GM18861 (cell line): ENCODE measurements around the gene STK4.

Source experiments
- ATAC-seq: cut with Tn5 transposase; IDR thresholded peaks from one replicate; pipeline ENCODE4 v1.9.1; 2021; ENCODE audit not compliant: unreplicated experiment

Gene STK4

DNA sequence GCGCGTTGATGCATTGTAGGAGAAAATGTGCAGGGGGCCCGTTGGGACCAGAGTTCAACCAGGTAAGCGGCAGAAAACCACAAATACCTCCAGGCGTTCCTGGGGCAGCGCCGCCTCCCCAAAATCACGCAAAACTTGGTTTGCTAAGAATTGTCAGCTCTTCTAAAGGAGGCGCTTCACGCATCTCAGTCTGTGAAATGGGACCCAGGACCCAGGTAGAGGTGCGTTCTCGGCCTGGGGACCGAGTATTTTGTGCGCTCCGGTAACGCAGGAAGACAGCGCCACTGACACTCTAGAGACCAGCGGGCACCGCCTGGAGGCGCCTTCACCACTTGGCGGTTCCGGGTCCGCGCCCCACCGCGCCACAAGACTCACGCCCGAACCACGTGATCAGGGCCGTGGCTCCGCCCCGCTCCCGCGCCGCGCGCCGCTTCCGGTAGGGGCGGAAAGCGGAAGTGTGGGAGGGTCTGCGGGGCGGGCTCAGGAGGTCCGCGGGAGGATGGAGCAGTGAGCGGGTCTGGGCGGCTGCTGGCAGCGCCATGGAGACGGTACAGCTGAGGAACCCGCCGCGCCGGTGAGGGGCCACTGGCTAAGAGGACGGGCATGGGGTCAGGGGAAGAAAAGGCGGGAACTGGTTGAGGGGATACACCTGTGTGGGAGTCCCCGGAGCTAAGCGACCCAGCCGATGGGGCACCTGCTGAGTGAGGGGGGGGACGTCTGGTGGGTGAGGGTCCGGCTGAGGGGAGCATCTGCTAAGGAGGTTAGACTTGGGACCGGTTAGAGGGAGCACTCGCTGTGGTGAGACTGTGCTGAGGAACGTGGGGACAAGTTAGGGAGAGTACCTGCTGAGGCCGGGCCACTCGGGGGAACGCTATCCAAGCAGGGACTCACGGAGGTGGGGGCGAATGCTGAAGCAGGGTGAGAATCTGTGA is at the start of gene STK4:
STK4 (plus strand) TSS at position 483 of the 932 bp plus-strand sequence; CDS start at position 540, 57 bp downstream.
- peak; percentile 53 for ATAC-seq

DNA sequence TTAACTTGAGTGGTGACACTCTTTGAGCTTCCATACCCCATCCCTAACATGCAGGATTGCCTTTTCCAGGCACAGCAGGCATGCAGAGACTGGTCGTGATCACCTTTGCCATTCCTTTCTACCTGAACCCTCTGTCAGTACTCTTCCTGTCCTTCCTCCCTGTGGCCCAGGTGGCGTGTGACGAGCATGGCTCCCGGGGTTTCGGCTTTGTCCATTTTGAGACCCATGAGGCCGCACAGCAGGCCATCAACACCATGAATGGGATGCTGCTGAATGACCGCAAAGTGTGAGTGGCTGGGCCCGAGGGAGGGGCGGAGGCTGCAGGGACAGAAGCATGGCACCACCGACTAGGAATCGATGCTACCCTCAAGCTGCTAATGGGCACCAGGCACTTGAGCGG is 49.7 kb upstream of the STK4 start:
- no peak for ATAC-seq

DNA sequence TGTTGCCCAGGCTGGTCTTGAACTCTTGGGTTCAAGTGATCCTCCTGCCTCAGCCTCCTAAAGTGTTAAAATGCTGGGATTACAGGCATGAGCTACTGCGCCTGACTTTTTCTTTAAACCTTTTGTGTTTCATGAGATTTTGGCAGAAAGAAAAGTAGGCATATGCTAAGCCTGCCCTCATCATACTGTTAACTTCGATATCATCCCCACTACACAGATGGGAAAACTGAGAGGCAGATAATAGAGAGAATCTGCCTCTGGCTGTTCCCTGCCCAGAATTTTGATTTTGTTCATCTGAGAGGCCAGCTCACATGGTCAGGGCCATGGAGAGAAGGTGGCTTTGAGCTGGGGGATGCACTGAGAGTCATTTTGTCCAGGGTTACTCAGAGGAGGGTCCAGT is 48.9 kb upstream of the STK4 start:
- ATAC-seq, result no peak

DNA sequence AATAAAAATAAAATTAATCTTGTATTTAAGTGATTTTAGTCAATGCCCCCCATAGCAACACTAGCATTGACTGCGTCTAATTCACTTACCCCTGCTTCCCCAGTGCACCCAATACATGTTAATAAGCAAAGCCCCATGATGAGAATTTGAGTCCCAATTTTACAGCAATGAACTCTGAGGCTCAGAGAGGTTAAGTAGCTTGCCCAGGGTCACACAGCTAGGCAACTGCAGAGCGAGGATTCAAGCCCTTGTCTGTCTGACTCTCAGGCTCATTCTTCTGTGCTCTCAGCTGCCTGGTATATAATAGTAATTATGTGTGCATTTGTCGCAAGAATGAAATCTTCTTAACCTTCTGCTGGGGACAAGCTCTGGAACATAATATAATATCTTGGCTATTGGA is 48.0 kb upstream of the STK4 start:
- no peak for ATAC-seq

DNA sequence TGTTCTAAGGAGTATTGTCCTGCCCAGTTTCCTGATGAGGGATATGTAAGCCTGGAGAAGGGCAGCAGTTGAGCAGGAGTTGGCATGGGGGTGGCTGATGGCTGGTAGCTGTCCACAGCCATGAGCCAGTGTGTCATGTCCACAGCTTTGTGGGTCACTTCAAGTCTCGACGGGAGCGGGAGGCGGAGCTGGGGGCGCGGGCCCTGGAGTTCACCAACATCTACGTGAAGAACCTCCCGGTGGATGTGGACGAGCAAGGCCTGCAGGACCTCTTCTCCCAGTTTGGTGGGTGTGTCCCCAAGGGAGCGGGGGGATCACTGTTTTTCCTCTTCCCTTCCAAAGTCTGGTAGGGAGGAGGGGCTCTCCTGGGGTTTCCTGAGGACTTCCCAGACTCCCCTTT is 47.6 kb upstream of the STK4 start:
- ATAC-seq, result no peak

DNA sequence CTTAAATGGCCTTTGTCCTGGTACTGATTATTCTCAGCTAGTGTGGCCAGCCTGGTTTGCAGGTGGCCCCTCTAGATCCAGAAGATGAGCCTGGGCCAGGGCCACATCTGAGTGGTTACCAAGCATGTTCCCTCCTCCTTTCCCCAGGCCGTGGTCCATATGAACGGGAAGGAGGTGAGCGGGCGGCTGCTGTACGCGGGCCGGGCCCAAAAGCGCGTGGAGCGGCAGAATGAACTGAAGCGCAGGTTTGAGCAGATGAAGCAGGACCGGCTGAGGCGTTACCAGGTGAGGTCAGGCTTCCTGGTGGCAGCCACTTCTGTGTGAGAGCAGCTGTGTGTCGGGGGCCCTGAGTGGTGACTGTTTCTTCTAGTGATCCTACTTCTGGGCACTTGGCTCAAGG is 44.9 kb upstream of the STK4 start:
- no peak for ATAC-seq

DNA sequence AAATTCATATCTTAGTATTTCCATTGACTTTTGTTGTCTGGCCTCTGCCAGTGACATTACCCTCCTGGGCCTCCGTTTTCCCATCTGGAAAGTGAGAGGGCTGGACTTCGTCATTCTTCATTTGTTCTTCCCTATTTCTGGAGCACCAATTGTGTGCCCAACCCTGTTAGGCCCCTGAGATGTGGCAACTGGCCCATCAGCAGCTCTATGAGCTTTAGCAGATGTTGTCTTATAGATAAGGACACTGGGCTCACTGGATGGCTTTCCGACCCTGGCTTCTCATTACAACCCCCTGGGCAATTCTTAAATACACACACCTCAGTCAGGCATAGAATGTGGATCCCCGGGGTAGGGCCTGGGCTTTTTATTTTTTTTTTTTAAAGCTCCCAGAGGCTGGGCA is 41.8 kb upstream of the STK4 start:
- ATAC-seq, result no peak

DNA sequence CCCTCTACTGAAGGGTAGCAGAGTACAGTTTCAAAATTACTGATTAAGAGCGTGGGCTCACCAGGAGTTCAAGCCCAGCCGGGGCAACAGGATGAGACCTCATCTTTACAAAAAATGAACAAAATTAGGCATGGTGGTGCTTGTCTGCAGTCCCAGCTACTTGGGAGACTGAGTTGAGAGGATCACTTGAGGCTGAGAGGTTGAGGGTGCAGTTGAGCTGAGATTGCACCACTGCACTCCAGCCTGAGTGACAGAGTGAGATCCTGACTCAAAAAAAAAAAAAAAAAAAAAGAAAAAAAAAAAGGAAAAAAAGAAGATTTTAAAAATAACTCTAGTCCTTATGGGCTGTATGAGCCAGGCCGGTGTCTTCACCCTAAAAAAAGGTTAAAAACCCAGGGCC is 37.7 kb upstream of the STK4 start:
- no peak for ATAC-seq

DNA sequence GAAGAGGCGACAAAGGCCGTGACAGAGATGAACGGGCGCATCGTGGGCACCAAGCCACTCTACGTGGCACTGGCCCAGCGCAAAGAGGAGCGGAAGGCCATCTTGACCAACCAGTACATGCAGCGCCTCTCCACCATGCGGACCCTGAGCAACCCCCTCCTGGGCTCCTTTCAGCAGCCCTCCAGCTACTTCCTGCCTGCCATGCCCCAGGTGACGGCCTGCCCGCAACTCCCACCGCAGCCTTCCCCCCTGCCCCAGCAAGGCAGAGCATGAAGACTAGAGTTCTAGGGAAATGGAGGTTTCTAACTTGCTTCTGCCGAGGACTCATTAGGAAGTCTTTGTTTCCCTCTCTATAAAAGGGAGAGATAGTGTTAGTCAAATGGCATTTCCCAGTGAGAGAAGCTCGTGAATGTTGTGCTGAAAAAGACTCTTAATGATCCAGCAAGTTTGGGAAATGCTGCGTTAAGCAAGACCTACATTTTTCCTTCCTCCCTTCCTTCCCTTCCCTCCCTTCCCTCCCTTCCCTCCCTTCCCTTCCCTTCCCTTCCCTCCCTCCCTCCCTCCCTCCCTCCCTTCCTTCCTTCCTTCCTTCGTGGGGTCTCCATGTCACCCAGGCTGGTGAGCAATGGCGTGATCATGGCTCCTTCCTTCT is 35.7 kb upstream of the STK4 start:
- no peak for ATAC-seq

DNA sequence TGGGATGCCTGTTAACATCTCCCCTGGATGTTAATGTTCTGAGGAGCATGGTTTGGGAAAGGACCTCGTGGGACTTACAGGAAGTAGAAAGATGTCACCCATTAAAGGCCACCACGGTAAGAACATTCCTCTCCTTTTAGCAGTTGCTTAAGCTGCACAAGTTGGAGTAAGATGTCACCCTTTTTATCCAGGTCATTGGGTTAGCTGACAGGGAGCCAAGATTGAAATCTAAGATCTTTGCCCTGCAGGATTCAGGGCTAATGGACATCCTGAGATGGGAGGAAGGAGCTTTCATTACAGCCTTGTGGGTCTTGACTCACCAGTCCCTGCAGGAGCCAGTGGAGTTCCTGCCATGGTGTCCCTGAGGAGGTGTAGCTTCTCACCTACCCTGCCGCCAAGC is 34.4 kb upstream of the STK4 start:
- ATAC-seq, result no peak

DNA sequence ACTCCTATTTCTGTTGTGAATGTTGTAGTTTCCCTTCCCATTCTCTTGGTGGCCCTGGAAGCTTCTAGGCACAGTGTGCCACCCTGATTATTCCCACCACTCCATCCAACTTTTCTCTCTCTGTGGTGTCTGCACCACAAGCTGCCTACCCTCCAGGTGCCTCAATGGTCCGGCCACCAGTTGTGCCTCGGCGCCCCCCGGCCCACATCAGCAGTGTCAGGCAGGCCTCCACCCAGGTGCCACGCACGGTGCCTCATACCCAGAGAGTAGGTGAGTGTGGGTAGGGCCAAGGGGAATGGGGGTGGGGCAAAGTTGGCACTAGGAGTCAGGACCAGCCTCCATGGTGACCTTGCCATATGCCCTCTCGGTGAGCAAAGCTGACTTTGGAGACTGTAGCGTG is 33.4 kb upstream of the STK4 start:
- no peak for ATAC-seq

DNA sequence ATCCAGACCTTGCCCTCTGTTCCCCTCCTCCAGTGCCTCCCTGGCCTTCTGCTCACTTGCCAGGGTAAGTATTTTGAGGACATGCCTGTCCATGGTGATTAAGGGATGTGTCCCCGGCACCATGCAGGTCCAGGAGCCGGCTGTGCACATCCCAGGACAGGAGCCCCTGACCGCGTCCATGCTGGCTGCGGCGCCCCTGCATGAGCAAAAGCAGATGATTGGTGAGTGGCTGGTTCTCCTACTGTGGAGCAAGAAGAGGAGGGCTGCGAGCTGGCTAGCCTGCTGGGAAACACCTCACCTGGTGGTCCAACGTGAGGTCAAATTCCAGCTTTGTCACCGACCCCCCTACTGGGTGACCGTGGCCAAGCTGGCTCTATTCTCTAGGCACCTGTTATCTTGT is 29.8 kb upstream of the STK4 start:
- no peak for ATAC-seq

DNA sequence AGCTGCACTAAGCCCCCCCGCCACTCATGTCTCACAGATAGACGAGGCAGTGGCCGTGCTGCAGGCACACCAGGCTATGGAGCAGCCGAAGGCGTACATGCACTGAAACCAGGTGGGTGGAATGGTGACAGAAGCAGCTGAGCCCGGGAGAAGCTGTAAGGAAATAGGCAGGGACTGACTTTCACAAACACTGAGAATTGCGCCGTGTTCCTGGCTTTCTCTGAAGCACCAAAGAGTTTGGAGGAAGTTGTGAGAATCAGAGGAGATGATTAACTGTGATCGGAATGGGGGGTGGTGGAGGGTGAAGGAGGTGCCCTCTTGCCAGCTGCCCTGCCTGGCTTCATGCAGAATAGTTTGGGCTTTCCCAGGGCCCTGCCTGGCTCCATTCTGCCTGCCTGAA is 27.7 kb upstream of the STK4 start:
- no peak for ATAC-seq

DNA sequence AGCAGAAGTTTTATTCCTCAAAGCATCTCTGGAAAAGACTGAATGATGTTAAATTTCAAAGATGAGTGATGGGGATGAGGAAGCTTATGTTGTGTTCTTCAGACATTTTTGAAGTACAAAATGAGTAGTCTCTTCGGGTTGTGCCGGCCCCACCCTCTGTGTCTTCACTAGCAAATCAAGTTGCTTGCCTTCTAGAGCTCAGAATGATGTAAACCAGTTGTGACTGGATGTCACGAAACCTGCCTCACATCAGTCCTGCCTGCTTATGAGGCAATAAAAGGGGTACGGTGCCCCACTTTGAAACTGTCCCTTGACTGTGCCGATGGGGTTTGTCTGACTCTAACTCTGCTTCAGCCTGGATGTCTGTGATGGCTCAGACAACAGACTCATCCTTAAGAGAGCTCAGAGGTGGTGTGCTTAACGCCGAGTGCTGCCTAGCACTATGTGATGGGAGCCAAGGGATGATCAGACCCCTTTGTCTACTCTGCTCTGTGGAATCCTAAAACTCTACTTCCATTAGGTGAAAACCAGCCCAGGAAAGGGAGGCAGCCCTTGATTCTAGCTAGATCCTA is 25.1 kb upstream of the STK4 start:
- ATAC-seq, result no peak

DNA sequence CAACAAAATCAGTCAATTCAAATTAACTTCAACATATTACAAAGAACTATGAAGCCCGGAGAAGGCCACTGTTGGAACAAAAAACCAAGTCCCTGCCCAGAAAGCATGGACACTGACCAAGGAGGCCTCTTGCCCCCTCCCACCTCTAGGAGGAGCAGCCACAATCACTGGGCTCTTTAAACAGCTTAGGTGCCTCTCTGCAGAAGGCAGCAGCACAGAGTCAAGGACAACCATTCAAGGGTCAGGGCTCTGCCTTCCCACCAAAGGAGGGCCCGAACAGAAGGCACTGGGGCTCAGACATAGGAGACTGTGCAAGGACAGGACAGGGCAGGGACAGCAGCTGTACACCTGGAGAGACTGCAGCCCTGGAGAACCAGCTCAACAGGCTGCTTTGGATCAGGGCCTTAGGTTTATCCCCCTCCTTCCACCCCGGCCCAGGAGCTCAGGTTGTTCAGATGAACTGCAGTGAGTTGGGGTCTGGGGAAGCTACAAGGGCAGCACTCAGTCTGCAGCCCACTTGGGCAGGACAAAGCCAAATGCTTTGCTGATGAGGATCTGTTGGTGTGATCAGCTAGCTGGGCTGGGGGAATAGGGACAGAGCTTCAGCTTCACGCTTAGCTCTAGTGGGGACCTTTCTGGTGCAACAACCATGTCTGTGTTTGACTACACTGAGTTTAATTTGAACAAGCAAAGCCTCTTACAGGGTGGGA is 23.9 kb upstream of the STK4 start:
- ATAC-seq, result no peak

DNA sequence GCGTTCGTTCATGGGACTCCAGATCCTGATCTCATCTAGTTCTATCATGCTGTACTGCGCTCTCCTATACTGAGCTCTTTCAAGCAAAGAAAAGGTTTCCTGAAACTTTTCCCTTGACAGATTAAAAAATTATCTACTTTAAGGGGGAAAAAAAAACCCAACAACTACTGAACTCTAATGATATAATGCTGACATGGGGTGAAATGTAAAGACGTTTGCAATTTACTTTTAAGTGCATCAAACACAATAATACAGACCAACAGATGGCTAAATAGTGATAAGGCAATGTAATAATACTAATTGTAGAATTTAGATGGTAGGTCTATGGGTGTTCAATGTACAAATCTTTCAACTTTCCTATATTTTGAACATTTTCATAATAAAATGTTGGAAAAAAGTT is 22.5 kb upstream of the STK4 start:
- no peak for ATAC-seq

DNA sequence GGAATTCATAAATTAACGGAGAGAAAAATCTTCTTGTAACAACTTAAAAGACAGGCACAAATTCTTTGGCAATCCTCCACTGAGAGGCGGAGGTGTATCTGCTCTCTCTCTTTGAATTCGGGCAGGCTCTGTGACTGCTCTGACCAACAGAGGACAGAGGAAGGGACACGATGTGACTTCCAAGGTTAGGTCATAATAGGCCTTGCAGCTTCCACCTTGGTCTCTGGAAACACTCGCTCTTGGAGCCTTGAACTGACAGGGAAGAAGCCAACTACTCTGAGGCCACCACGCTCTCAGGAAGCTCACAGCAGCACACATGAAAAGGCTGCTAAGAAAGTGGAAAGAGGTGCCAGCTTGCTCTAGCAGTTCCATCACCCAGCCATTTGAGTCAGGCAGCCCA is 21.1 kb upstream of the STK4 start:
- no peak for ATAC-seq

DNA sequence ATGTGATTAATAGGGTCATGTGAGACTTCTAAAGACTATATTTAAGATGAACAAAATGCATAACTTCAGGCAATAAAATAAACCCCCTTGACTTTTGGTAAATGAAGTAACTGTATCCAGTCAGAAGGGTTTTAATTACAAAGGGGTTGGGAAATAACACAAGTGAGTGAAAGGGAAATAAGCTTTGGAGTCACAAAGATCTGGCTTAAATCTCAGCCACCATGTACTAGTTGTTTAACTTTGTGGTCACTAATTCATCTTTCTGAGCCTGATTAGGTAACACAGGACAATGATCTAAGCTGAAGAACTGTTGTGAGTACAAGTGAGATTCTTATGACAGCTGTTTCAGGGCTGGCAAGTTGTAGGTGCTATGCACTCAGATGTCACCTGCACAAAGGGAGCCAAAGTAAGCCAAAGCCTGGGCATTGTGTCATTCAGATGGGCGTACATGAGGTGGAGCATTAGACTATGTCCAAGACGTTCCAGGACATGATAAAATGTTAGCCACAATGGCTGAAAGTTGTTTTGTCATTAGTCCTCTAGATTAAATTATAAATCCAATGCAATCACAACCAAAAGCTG is 19.9 kb upstream of the STK4 start:
- ATAC-seq, result no peak

DNA sequence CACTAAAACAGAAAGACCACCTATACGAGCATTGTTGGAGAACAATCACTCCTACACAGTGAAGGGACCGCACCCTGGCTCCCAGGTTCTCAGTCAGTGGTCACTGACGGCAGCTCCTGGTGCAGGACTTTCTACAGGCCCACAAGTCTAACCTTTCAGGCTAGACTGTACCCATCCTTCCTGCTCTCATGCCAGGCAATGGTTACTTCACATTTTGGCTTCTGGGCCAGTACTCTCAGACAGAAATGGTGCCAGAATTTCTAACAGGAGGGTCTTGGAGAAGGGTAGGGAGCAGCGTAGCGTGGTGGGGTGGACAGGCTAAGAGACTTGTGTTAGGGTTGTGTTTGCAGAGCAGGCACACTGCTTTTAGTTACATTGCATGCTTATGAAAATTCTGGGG is 18.2 kb upstream of the STK4 start:
- ATAC-seq, result no peak

DNA sequence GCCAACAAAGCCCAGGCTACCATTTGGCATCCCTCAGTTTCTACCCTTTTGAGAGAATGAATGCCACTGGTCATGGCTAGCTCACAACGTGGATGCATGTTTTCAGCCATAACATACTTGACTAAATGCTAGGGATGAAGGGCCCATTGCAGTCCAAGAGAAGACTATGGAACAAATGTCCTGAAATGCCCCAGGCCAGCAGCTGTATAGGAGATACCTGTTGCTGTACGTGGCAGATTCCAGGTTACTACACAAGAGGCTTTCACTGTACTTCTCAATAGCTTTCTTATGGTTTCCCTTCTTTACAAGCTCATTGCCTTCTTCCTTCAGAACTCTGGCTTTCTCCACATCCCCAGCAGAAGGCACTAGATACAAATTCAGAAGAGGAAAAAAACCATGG is 17.8 kb upstream of the STK4 start:
- ATAC-seq, result no peak

DNA sequence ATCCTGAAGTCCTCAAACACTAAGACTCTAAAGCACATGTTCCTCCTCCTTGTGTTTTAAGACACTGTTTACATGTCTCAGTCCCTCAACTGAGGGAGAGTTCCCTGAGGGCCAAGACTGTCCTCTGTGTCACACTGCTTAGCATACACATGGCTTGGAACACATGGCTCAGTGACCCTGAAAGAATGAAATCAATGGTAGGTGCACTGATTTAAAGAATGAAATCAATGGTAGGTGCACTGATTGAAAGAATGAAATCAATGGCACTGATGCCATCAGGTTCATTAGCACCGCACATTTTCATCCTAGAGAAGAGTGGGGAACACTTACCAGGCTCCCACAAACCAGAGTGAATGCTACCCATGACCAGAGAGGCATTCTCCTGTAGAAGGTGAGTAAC is 15.9 kb upstream of the STK4 start:
- ATAC-seq, result no peak
